ENCODE results near the gene IFNL1.

Gene IFNL1

DNA sequence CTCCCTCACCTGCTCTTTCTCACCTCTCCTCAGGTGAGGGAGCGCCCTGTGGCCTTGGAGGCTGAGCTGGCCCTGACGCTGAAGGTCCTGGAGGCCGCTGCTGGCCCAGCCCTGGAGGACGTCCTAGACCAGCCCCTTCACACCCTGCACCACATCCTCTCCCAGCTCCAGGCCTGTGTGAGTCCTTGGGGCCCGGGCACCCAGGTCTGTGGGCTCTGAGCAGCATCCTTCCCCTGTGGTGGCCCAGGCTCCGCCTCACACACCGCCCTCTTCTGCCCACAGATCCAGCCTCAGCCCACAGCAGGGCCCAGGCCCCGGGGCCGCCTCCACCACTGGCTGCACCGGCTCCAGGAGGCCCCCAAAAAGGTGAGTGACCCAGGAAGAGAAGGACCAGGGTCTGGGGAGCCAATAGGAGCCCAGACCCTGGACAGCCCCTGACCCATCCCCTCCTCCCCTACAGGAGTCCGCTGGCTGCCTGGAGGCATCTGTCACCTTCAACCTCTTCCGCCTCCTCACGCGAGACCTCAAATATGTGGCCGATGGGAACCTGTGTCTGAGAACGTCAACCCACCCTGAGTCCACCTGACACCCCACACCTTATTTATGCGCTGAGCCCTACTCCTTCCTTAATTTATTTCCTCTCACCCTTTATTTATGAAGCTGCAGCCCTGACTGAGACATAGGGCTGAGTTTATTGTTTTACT lies 1.9 kb downstream of the IFNL1 start:
- H3K4me3 ChIP-seq (ENCODE audit: control insufficient read depth, low read depth, low read length) = no peak overlapping the region
- no peak for DNase-seq (ENCODE audit: low read depth)
- TF ChIP-seq CTCF (conservative IDR thresholded peaks at IDR 0.05; ENCODE audit: control insufficient read depth, insufficient read depth, low read depth, low read length) = no peak

DNA sequence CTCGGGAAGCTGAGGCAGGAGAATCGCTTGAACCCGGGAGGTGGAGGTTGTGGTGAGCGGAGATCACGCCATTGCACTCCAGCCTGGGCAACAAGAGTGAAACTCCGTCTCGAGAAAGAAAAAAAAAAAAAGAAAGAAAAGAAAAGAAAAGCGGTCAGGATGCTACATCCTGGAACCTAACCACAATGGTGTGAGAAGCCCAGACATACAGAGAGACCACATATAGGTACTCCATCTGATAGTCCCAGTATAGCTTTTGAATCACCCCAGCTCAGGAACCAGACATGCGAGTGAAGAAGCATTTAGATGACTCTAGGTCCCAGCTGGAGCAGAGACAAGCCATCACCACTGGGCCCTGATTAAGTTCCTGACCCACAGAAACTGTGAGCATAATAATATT lies 3.2 kb downstream of the IFNL1 start:
- no peak overlapping the region for H3K4me3 ChIP-seq (ENCODE audit: control insufficient read depth, low read depth, low read length)
- TF ChIP-seq CTCF (conservative IDR thresholded peaks at IDR 0.05; ENCODE audit: control insufficient read depth, insufficient read depth, low read depth, low read length) = no peak
- no peak for DNase-seq (ENCODE audit: low read depth)

DNA sequence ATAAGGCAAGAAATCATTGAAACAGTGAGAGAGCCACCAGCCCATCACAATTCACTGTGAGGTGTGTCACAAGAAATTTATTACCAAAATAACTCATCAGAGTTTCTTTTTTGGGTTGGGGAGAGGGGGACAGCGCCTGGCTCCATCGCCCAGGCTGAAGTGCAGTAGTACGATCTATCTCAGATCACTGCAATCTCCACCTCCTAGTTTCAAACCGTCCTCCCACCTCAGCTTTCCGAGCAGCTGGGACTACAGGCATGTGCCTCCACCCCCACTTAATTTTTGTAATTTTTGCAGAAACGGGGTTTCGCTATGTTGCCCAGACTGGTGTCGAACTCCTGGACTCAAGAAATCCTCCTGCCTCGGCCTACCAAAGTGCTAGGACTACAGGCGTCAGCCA lies 3.6 kb downstream of the IFNL1 start:
- TF ChIP-seq CTCF (conservative IDR thresholded peaks at IDR 0.05; ENCODE audit: control insufficient read depth, insufficient read depth, low read depth, low read length) = no peak
- no peak for DNase-seq (ENCODE audit: low read depth)
- no peak overlapping the region for H3K4me3 ChIP-seq (ENCODE audit: control insufficient read depth, low read depth, low read length)

GRCh38 chr19:39301021-39301420 lies 4.8 kb downstream of the IFNL1 start:
- DNase-seq (ENCODE audit: low read depth) = no peak
- H3K4me3 ChIP-seq (ENCODE audit: control insufficient read depth, low read depth, low read length) = no peak overlapping the region
- no peak for TF ChIP-seq CTCF (conservative IDR thresholded peaks at IDR 0.05; ENCODE audit: control insufficient read depth, insufficient read depth, low read depth, low read length)

DNA sequence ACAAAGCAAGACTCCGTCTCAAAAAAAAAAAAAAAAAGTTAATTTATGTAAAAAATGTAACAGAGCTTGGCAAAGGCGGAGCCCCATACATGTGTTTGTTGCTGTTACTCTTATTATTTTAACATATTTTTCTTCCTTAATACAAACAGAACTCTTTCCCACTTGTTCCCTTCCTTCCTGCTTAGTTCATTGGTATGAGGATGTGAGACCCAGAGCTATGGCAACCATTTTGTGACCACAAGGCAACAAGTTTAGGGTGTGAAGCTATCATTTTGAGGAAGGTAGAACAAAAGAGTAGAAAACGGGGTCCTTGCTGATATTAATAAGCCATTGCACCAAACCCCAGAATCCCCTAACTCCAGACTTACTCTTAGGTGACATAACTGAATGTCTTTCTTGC lies 5.4 kb downstream of the IFNL1 start:
- no peak for DNase-seq (ENCODE audit: low read depth)
- H3K4me3 ChIP-seq (ENCODE audit: control insufficient read depth, low read depth, low read length) = no peak overlapping the region
- no peak for TF ChIP-seq CTCF (conservative IDR thresholded peaks at IDR 0.05; ENCODE audit: control insufficient read depth, insufficient read depth, low read depth, low read length)

- no peak for DNase-seq (ENCODE audit: low read depth)
- H3K4me3 ChIP-seq (ENCODE audit: control insufficient read depth, low read depth, low read length) = no peak overlapping the region
- TF ChIP-seq CTCF (conservative IDR thresholded peaks at IDR 0.05; ENCODE audit: control insufficient read depth, insufficient read depth, low read depth, low read length) = no peak
Measured at GRCh38 chr19:39303373-39304184, 7.4 kb downstream of the IFNL1 start.

Measured in fibroblast of mammary gland (primary cell).